A673 (cell line): ENCODE measurements around the gene TERT. TPM values are rescaled to one million over a fixed set of nuclear protein-coding genes. Genes with fewer than 3 reads are reported as not detected.

Experiments
- BruUV-seq: library from RNA; stranded (reverse); fragments of 400-500 nt; replicated peaks from 2 replicates; lab custom pipeline; 2021; lab: Mats Ljungman, UMichigan
- CTCF ChIA-PET: fragments of 300-600 bp; sonication (Branson Sonifier 250); formaldehyde crosslinking; loops from one replicate; lab custom pipeline; 2022; ENCODE audit warnings: antibody characterized with exemption; lab: Charles Lee
- POLR2A ChIA-PET: fragments of 300-600 bp; sonication (Branson Sonifier 250); formaldehyde crosslinking; loops from one replicate; lab custom pipeline; 2022; ENCODE audit warnings: antibody characterized with exemption; ENCODE audit not compliant: low non-redundant PET; lab: Charles Lee
- DNase-seq: peaks from one replicate; pipeline ENCODE4 v3.0.0-alpha.2; 2015; ENCODE audit warnings: low spot score
- H3K27ac ChIP-seq: fragments of 200-600 bp; sonication (generic); 2 replicates; pipeline ENCODE4 v1.5.1; 2016; ENCODE audit warnings: mixed run types, low read depth, mild to moderate bottlenecking, mixed read lengths, antibody characterized with exemption, low read length; ENCODE audit not compliant: poor library complexity, severe bottlenecking
- H3K27me3 ChIP-seq: fragments of 200-600 bp; sonication (generic); replicated peaks from 2 replicates; pipeline ENCODE4 v1.6.1; 2017; ENCODE audit warnings: mixed run types, low read depth, mild to moderate bottlenecking, mixed read lengths, antibody characterized with exemption, low read length; ENCODE audit not compliant: insufficient read depth, poor library complexity
- H3K36me3 ChIP-seq: fragments of 200-600 bp; sonication (generic); 2 replicates; pipeline ENCODE4 v1.6.1; 2016; ENCODE audit warnings: mixed run types, mild to moderate bottlenecking, mixed read lengths, antibody characterized with exemption, low read length; ENCODE audit not compliant: insufficient read depth, poor library complexity, severe bottlenecking
- H3K4me1 ChIP-seq: fragments of 200-600 bp; sonication (generic); 2 replicates; pipeline ENCODE4 v1.6.1; 2017; ENCODE audit warnings: mixed run types, mild to moderate bottlenecking, mixed read lengths, antibody characterized with exemption, low read length; ENCODE audit not compliant: insufficient read depth, poor library complexity, severe bottlenecking
- H3K4me3 ChIP-seq: fragments of 200-600 bp; sonication (generic); 2 replicates; pipeline ENCODE4 v1.5.1; 2016; ENCODE audit warnings: low read depth, mixed run types, mild to moderate bottlenecking, mixed read lengths, low read length; ENCODE audit not compliant: poor library complexity, severe bottlenecking
- H3K9me3 ChIP-seq: fragments of 200-600 bp; sonication (generic); 2 replicates; pipeline ENCODE4 v1.6.1; 2016; ENCODE audit warnings: mixed run types, low read depth, mild to moderate bottlenecking, mixed read lengths, antibody characterized with exemption, low read length; ENCODE audit not compliant: poor library complexity, severe bottlenecking
- EZH2 ChIP-seq: fragments of 200-600 bp; sonication (generic); IDR thresholded peaks from 2 replicates; pipeline ENCODE4 v1.6.1; 2017; ENCODE audit warnings: borderline replicate concordance, low read depth, mild to moderate bottlenecking, mixed read lengths, antibody characterized with exemption, low read length; ENCODE audit not compliant: poor library complexity, severe bottlenecking
- intact Hi-C: fragments of 100-400 bp; cut with micrococcal nuclease; formaldehyde crosslinking; loops from one replicate; pipeline ENCODE4 v1.10.0; 2022; ENCODE audit not compliant: unreplicated experiment
- total RNA-seq: library from RNA; stranded (reverse); gene quantifications from 2 replicates; pipeline ENCODE4 v1.2.3, GENCODE V29; 2021
- TF ChIP-seq, protein P1 (sequence below): fragments of 300-800, 200-600 bp; sonication (generic); conservative IDR thresholded peaks from 2 replicates; pipeline ENCODE4 v1.5.1; 2017; ENCODE audit warnings: low read depth, mild to moderate bottlenecking, antibody characterized with exemption, low read length, moderate library complexity, mixed read lengths

Gene TERT
- total RNA-seq, 1 experiment from 2014 or later, result 14.2 TPM

- H3K27me3 ChIP-seq, result peaks cover 20% of the 10 kb centered on the region
- ChIA-PET POLR2A (no interaction called here), CTCF (no interaction called here)
- H3K4me3 ChIP-seq, result no peak overlapping the region
- no peaks in the 10 kb centered on the region for H3K4me1 ChIP-seq
- H3K27ac ChIP-seq, result no peak overlapping the region
- H3K9me3 ChIP-seq, result no peaks in the 10 kb centered on the region
- no peaks in the 10 kb centered on the region for H3K36me3 ChIP-seq
- TF ChIP-seq EZH2, result no peak
- TF ChIP-seq, protein P1, sequence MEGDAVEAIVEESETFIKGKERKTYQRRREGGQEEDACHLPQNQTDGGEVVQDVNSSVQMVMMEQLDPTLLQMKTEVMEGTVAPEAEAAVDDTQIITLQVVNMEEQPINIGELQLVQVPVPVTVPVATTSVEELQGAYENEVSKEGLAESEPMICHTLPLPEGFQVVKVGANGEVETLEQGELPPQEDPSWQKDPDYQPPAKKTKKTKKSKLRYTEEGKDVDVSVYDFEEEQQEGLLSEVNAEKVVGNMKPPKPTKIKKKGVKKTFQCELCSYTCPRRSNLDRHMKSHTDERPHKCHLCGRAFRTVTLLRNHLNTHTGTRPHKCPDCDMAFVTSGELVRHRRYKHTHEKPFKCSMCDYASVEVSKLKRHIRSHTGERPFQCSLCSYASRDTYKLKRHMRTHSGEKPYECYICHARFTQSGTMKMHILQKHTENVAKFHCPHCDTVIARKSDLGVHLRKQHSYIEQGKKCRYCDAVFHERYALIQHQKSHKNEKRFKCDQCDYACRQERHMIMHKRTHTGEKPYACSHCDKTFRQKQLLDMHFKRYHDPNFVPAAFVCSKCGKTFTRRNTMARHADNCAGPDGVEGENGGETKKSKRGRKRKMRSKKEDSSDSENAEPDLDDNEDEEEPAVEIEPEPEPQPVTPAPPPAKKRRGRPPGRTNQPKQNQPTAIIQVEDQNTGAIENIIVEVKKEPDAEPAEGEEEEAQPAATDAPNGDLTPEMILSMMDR, result no peak
- no TSS peak for BruUV-seq
- intact Hi-C loops, result no loop called here
- DNase-seq, result no peak
Observed at GRCh38 chr5:1228120-1228519, 66.7 kb downstream of the TERT start.

GRCh38 chr5:1227667-1228066, 67.2 kb downstream of the TERT start:
- no peak for DNase-seq
- CTCF ChIA-PET, result no interaction called here
- POLR2A ChIA-PET, result no interaction called here

DNA sequence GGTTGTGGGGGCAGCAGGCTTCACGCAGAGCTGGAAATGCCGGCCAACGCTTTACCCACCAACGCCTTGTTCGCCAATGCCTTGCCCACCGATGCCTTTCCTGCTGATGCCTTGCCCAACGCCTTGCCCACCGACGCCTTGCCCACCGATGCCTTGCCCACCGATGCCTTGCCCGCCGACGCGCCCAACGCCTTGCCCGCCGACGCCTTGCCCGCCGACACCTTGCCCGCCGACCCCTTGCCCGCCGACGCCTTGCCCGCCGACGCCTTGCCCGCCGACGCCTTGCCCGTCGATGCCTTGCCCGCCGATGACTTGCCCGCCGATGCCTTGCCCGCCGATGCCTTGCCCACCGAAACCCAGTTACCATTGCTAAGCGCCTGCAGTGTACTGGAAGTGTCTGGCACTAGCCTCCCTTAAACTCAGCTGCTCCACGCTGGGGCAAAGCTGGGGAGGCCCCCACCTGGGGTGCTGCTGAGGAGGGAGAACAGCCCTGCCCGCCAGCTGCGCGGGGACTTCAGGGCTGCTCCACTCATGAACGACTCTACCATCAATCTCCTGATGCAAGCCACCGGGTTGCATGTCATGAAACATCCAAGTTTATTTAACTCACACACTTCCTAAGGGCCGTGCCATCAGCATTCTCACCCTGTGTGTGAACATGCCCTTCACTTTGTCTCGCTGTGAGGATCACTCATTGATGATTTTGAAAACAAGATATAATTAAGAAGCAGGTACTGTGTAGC, 67.9 kb downstream of the TERT start:
- intact Hi-C loops, result no loop called here
- ChIA-PET CTCF (no interaction called here), POLR2A (no interaction called here)
- H3K27me3 ChIP-seq, result peaks cover 20% of the 10 kb centered on the region
- no peaks in the 10 kb centered on the region for H3K9me3 ChIP-seq
- no peak overlapping the region for H3K4me3 ChIP-seq
- H3K27ac ChIP-seq, result no peak overlapping the region
- TF ChIP-seq, protein P1, result no peak
- no peak for TF ChIP-seq EZH2
- no peak for DNase-seq
- H3K36me3 ChIP-seq, result no peaks in the 10 kb centered on the region
- H3K4me1 ChIP-seq, result no peaks in the 10 kb centered on the region
- no TSS peak for BruUV-seq

More at GRCh38 chr5:1227667-1228066, 67.2 kb downstream of the TERT start:
- TF ChIP-seq, protein P1, result no peak
- TF ChIP-seq EZH2, result no peak
- Histone ChIP-seq H3K36me3 (no peaks in the 10 kb centered on the region), H3K4me1 (no peaks in the 10 kb centered on the region), H3K9me3 (no peaks in the 10 kb centered on the region), H3K27ac (no peak overlapping the region), H3K4me3 (no peak overlapping the region), H3K27me3 (peaks cover 20% of the 10 kb centered on the region)
- no TSS peak for BruUV-seq
- intact Hi-C loops, result no loop called here
